ENCODE measurements around the gene CCNB2.
"Not testable (repeated sequence)": the region's sequence is repeated elsewhere in the genome, so short reads cannot be mapped to it uniquely, and the experiment has no call there.

GRCh38 chr15:59127255-59127654, 22.3 kb downstream of the CCNB2 start:
- not testable (repeated sequence) for TF ChIP-seq CTCF, EZH2, EZH2phosphoT487 (IDR thresholded peaks at IDR 0.05)
